HepG2 (cell line): ENCODE results near the gene PARP8. TPM values are rescaled to one million over a fixed set of nuclear protein-coding genes. Genes with fewer than 3 reads are reported as not detected.

ENCODE experiments used
- ATAC-seq: fragments of 200-7000 bp; cut with Tn5 transposase; 3 replicates; pipeline ENCODE4 v1.9.1; 2020; ENCODE audit warnings: mild to moderate bottlenecking, moderate library complexity
- BruUV-seq: library from RNA; stranded (reverse); fragments of 400-500 nt; replicated peaks from 2 replicates; lab custom pipeline; 2021; lab: Mats Ljungman, UMichigan
- CTCF ChIA-PET: fragments of 300-600 bp; formaldehyde crosslinking; extraction: SDS; loops from one replicate; lab custom pipeline; 2021; ENCODE audit warnings: low total read pairs, inconsistent platforms, low intra/inter-chr PET ratio; lab: Yijun Ruan, JAX
- POLR2A ChIA-PET: fragments of 350-600 bp; sonication (Branson Sonifier 250); formaldehyde crosslinking; loops from one replicate; lab custom pipeline; 2020; ENCODE audit warnings: antibody characterized with exemption, inconsistent platforms; lab: Yijun Ruan, JAX
- DNase-seq: peaks from one replicate; pipeline ENCODE4 v3.0.0-alpha.2; 2015; ENCODE audit warnings: low spot score
- FAIRE-seq: peaks from 3 replicates; lab custom pipeline; 2011; peaks lifted over from hg19 to GRCh38; lab: Jason Lieb, UNC
- H2AFZ ChIP-seq: one replicate; pipeline ENCODE4 v1.6.1; 2011; ENCODE audit warnings: low read length, inconsistent platforms
- H3K27ac ChIP-seq: fragments of 300-600 bp; 3 replicates; pipeline ENCODE4 v1.8.0; 2011; ENCODE audit warnings: mixed run types, mild to moderate bottlenecking, mixed read lengths, low read length, inconsistent platforms; ENCODE audit not compliant: insufficient read depth; ENCODE audit errors: extremely low read length
- H3K27me3 ChIP-seq, 2 experiments: fragments of 200-600 bp in 1 of 2; 2 replicates in 1 of 2; 3 replicates in 1 of 2; pipeline versions ENCODE4 v1.6.0 to v1.8.0; 2011; ENCODE audit warnings: low read length in 2 of 2, mild to moderate bottlenecking in 2 of 2, moderate library complexity in 2 of 2, inconsistent platforms in 1 of 2; ENCODE audit not compliant: insufficient read depth in 2 of 2, control insufficient read depth in 1 of 2
- H3K36me3 ChIP-seq, 2 experiments: fragments of 200-600 bp in 1 of 2; replicated peaks in 1 of 2; 2 replicates in 1 of 2; 3 replicates in 1 of 2; pipeline versions ENCODE4 v1.5.1 to v1.8.0; 2011; ENCODE audit warnings: low read length in 2 of 2, inconsistent platforms in 1 of 2; ENCODE audit not compliant: insufficient read depth in 2 of 2, control insufficient read depth in 1 of 2
- H3K4me1 ChIP-seq: 2 replicates; pipeline ENCODE4 v1.5.1; 2012; ENCODE audit warnings: low read length, inconsistent platforms; ENCODE audit not compliant: insufficient read depth
- H3K4me2 ChIP-seq: 2 replicates; pipeline ENCODE4 v1.6.0; 2011; ENCODE audit warnings: low read depth, low read length, inconsistent platforms
- H3K4me3 ChIP-seq, 3 experiments: fragments of 200-600 bp in 1 of 3; sonication (generic), shearing (Covaris generic) in 1 of 3; replicated peaks in 1 of 3; 2 replicates each; pipeline ENCODE4 v1.5.1; 2011 to 2016; ENCODE audit warnings: low read length in 3 of 3, inconsistent platforms in 2 of 3, low read depth in 2 of 3, mild to moderate bottlenecking in 2 of 3, control low read depth in 1 of 3, mixed read lengths in 1 of 3; ENCODE audit not compliant: insufficient read depth in 1 of 3
- H3K79me2 ChIP-seq: one replicate; pipeline ENCODE4 v1.6.1; 2011; ENCODE audit warnings: low read length, inconsistent platforms; ENCODE audit not compliant: insufficient read depth
- H3K9ac ChIP-seq: 2 replicates; pipeline ENCODE4 v1.6.0; 2011; ENCODE audit warnings: mild to moderate bottlenecking, low read depth, low read length, inconsistent platforms; ENCODE audit not compliant: insufficient read depth
- H3K9me3 ChIP-seq: 2 replicates; pipeline ENCODE4 v1.5.1; 2012; ENCODE audit warnings: mild to moderate bottlenecking, low read length
- H4K20me1 ChIP-seq: 2 replicates; pipeline ENCODE4 v1.6.0; 2011; ENCODE audit warnings: inconsistent platforms, mild to moderate bottlenecking, low read length, moderate library complexity; ENCODE audit not compliant: insufficient read depth
- ARID5B ChIP-seq: IDR thresholded peaks from 2 replicates; pipeline ENCODE4 v1.4.0; 2020; ENCODE audit warnings: mild to moderate bottlenecking, missing genetic modification reagents
- ATF7 ChIP-seq, 2 experiments: fragments of 450-650 bp in 1 of 2; sonication (generic) in 1 of 2; formaldehyde crosslinking in 1 of 2; IDR thresholded peaks; 2 replicates each; pipeline versions ENCODE4 v1.4.0 to v1.6.1; 2016 to 2020; ENCODE audit warnings: antibody characterized with exemption in 1 of 2, mild to moderate bottlenecking in 1 of 2, missing genetic modification reagents in 1 of 2
- BHLHE40 ChIP-seq: IDR thresholded peaks from 2 replicates; pipeline ENCODE4 v1.6.1; 2011; ENCODE audit warnings: low read length, improper control_type of control experiment
- DDIT3 ChIP-seq: sonication (generic); formaldehyde crosslinking; IDR thresholded peaks from 2 replicates; pipeline ENCODE4 v1.4.0; 2020; ENCODE audit warnings: mild to moderate bottlenecking, missing genetic modification reagents
- KLF13 ChIP-seq: sonication (generic); formaldehyde crosslinking; IDR thresholded peaks from 2 replicates; pipeline ENCODE4 v1.4.0; 2020; ENCODE audit warnings: mild to moderate bottlenecking, missing genetic modification reagents
- PREB ChIP-seq: sonication (generic); formaldehyde crosslinking; IDR thresholded peaks from 2 replicates; pipeline ENCODE4 v1.4.0; 2020; ENCODE audit warnings: missing genetic modification reagents
- SOX6 ChIP-seq, 2 experiments: fragments of 450-650 bp in 1 of 2; sonication (generic) in 1 of 2; formaldehyde crosslinking in 1 of 2; IDR thresholded peaks; 2 replicates each; pipeline versions ENCODE4 v1.4.0 to v1.6.1; 2017 to 2020; ENCODE audit warnings: antibody characterized with exemption in 1 of 2, mild to moderate bottlenecking in 1 of 2, missing genetic modification reagents in 1 of 2
- YEATS2 ChIP-seq: sonication (generic); formaldehyde crosslinking; IDR thresholded peaks from 2 replicates; pipeline ENCODE4 v1.4.0; 2020; ENCODE audit warnings: missing genetic modification reagents, borderline replicate concordance
- ZBTB10 ChIP-seq: sonication (generic); formaldehyde crosslinking; IDR thresholded peaks from 2 replicates; pipeline ENCODE4 v1.4.0; 2020; ENCODE audit warnings: missing genetic modification reagents, borderline replicate concordance
- ZNF367 ChIP-seq: sonication (generic); formaldehyde crosslinking; IDR thresholded peaks from 2 replicates; pipeline ENCODE4 v1.4.0; 2020; ENCODE audit warnings: missing genetic modification reagents, borderline replicate concordance
- ZNF383 ChIP-seq: sonication (generic); formaldehyde crosslinking; IDR thresholded peaks from 2 replicates; pipeline ENCODE4 v1.4.0; 2020; ENCODE audit warnings: missing genetic modification reagents, mild to moderate bottlenecking, borderline replicate concordance
- ZNF503 ChIP-seq: sonication (generic); formaldehyde crosslinking; IDR thresholded peaks from 2 replicates; pipeline ENCODE4 v1.4.0; 2020; ENCODE audit warnings: missing genetic modification reagents
- WGBS: methylation state at CpG from one replicate; pipeline ENCODE4 v1.1.6; 2017; ENCODE audit warnings: low lambda C conversion rate; 5-methylcytosine and 5-hydroxymethylcytosine counted together
- in situ Hi-C: cut with HindIII; loops from 2 replicates; pipeline ENCODE4 v1.10.0; 2017; ENCODE audit warnings: low pct_unique_long_range_greater_than_20kb; ENCODE audit not compliant: extremely low pct_ligation_motif_present
- intact Hi-C: fragments of 100-400 bp; cut with micrococcal nuclease; formaldehyde crosslinking; loops from one replicate; pipeline ENCODE4 v1.10.0; 2022; ENCODE audit not compliant: unreplicated experiment
- polyA plus RNA-seq, 8 experiments: library from polyadenylated mRNA; depleted of rRNA in 3 of 8; stranded (reverse) in 7 of 8; unstranded in 1 of 8; fragments of >200 nt; fragmentation: Illumina TruSeq in 4 of 8; extraction: Trizol in 4 of 8; gene quantifications; 2 replicates each; pipeline versions ENCODE4 v1.2.1 to v1.2.3, GENCODE V29; 2011 to 2016; ENCODE audit warnings: low read depth in 4 of 8, missing spikeins in 1 of 8, mixed read lengths in 1 of 8; ENCODE audit not compliant: insufficient read depth in 1 of 8
- total RNA-seq, 5 experiments: library from RNA; depleted of rRNA; stranded (reverse); fragments of >200 nt; fragmentation: Illumina TruSeq; extraction: Trizol; gene quantifications; 2 replicates each; pipeline ENCODE4 v1.2.3, GENCODE V29; 2016; ENCODE audit warnings: low read depth in 1 of 5

Gene PARP8
- total and polyA plus RNA-seq, 2 of the 13 experiments (the other 11 are each of a cell fraction or from before 2014, with no cell fraction given): 0.11 to 0.29 TPM

GRCh38 chr5:50807661-50808060 is 141.2 kb downstream of the PARP8 start:
- DNase-seq: no peak
- CTCF ChIA-PET: no interaction called here
- Histone ChIP-seq H3K27me3 (no peaks in the 10 kb centered on the region), H3K36me3 (no peaks in the 10 kb centered on the region), H2AFZ (no peak overlapping the region), H3K9ac (no peak overlapping the region), H3K4me1 (no peaks in the 10 kb centered on the region), H4K20me1 (no peaks in the 10 kb centered on the region), H3K9me3 (no peaks in the 10 kb centered on the region), H3K4me3 (no peak overlapping the region), H3K79me2 (no peaks in the 10 kb centered on the region), H3K27ac (no peak overlapping the region), H3K4me2 (no peak overlapping the region)
- in situ Hi-C loops: no loop called here
- POLR2A ChIA-PET: no interaction called here
- FAIRE-seq: no peak
- intact Hi-C loops: no loop called here
- no peak for TF ChIP-seq ZBTB10
- no peak for TF ChIP-seq YEATS2
- TF ChIP-seq ZNF503 (CRISPR knock-in tag): no peak
- TF ChIP-seq SOX6 (IDR thresholded peaks at IDR 0.05): no peak
- TF ChIP-seq SOX6 (CRISPR knock-in tag; IDR thresholded peaks at IDR 0.05): no peak
- no peak for TF ChIP-seq ZNF383 (CRISPR knock-in tag)
- no peak for TF ChIP-seq ZNF367
- TF ChIP-seq PREB: no peak
- no peak for TF ChIP-seq BHLHE40
- no peak for TF ChIP-seq DDIT3
- TF ChIP-seq ATF7 (IDR thresholded peaks at IDR 0.05): no peak
- no peak for TF ChIP-seq ATF7 (CRISPR knock-in tag; IDR thresholded peaks at IDR 0.05)
- no peak for TF ChIP-seq KLF13 (CRISPR knock-in tag)
- no peak for TF ChIP-seq ARID5B (CRISPR knock-in tag)
- ATAC-seq: no peak
- 0% methylated on average over 2 of the region's 2 CpGs for WGBS
- no TSS peak for BruUV-seq
